Hepatocyte (in vitro differentiated cells): ENCODE measurements around the gene CYLD. TPM values are rescaled to one million over a fixed set of nuclear protein-coding genes. Genes with fewer than 3 reads are reported as not detected.

Experiments
- DNase-seq: peaks from one replicate; pipeline ENCODE4 v3.0.0-alpha.2; 2016; ENCODE audit warnings: low spot score
- H2AFZ ChIP-seq: fragments of 200-600 bp; sonication (generic); 2 replicates; pipeline ENCODE4 v1.6.0; 2016; ENCODE audit warnings: antibody characterized with exemption, mild to moderate bottlenecking
- H3K27ac ChIP-seq: fragments of 200-600 bp; sonication (generic); 2 replicates; pipeline ENCODE4 v1.5.1; 2016; ENCODE audit warnings: mild to moderate bottlenecking
- H3K27me3 ChIP-seq: fragments of 200-600 bp; sonication (generic); 2 replicates; pipeline ENCODE4 v1.6.1; 2016
- H3K36me3 ChIP-seq: fragments of 200-600 bp; sonication (generic); replicated peaks from 2 replicates; pipeline ENCODE4 v1.5.1; 2016; ENCODE audit warnings: low read depth; ENCODE audit not compliant: insufficient read depth
- H3K4me1 ChIP-seq: fragments of 200-600 bp; sonication (generic); 2 replicates; pipeline ENCODE4 v1.5.1; 2016; ENCODE audit warnings: mild to moderate bottlenecking, moderate library complexity; ENCODE audit not compliant: insufficient read depth
- H3K4me2 ChIP-seq: fragments of 200-600 bp; sonication (generic); 2 replicates; pipeline ENCODE4 v1.6.0; 2016
- H3K4me3 ChIP-seq: fragments of 200-600 bp; sonication (generic); 2 replicates; pipeline ENCODE4 v1.5.1; 2016; ENCODE audit warnings: mild to moderate bottlenecking
- H3K79me2 ChIP-seq: fragments of 200-600 bp; sonication (generic); 2 replicates; pipeline ENCODE4 v1.6.0; 2017; ENCODE audit warnings: mild to moderate bottlenecking
- H3K9me2 ChIP-seq: fragments of 200-600 bp; sonication (generic); replicated peaks from 2 replicates; pipeline ENCODE4 v1.6.0; 2017; ENCODE audit warnings: mild to moderate bottlenecking; ENCODE audit not compliant: insufficient read depth
- H3K9me3 ChIP-seq: fragments of 200-600 bp; sonication (generic); 2 replicates; pipeline ENCODE4 v1.5.1; 2016; ENCODE audit warnings: low read depth, mild to moderate bottlenecking
- H4K20me1 ChIP-seq: fragments of 200-600 bp; sonication (generic); 2 replicates; pipeline ENCODE4 v1.6.0; 2016; ENCODE audit warnings: mild to moderate bottlenecking; ENCODE audit not compliant: insufficient read depth, poor library complexity, severe bottlenecking
- EZH2 ChIP-seq: fragments of 200-600 bp; sonication (generic); IDR thresholded peaks from 2 replicates; pipeline ENCODE4 v1.6.1; 2016; ENCODE audit warnings: antibody characterized with exemption, mild to moderate bottlenecking, borderline replicate concordance
- EZH2phosphoT487 ChIP-seq: fragments of 200-600 bp; sonication (generic); IDR thresholded peaks from one replicate; pipeline ENCODE4 v1.6.1; 2018; ENCODE audit warnings: antibody characterized with exemption, mild to moderate bottlenecking, low read depth, moderate library complexity; ENCODE audit not compliant: unreplicated experiment, severe bottlenecking
- WGBS: methylation state at CpG from one replicate; pipeline ENCODE4 v1.1.6; 2016; ENCODE audit warnings: low lambda C conversion rate; ENCODE audit errors: missing lambda C conversion rate; 5-methylcytosine and 5-hydroxymethylcytosine counted together
- polyA plus RNA-seq: library from polyadenylated mRNA; unstranded; fragments of >200 nt; fragmentation: Nextera tagmentation; extraction: Ambion mirVana; gene quantifications from 2 replicates; pipeline ENCODE4 v1.2.1, GENCODE V29; 2016
- total RNA-seq: library from RNA; depleted of rRNA; stranded (reverse); fragments of >200 nt; gene quantifications from 2 replicates; pipeline ENCODE4 v1.2.3, GENCODE V29; 2014
- TF ChIP-seq, protein P1 (sequence below): fragments of 200-600 bp; sonication (generic); IDR thresholded peaks from 2 replicates; pipeline ENCODE4 v1.5.1; 2016; ENCODE audit warnings: antibody characterized with exemption, mild to moderate bottlenecking; ENCODE audit not compliant: poor library complexity

CYLD gene
- total and polyA plus RNA-seq, 2 experiments from 2014 or later, result 9.9 to 17.8 TPM

DNA sequence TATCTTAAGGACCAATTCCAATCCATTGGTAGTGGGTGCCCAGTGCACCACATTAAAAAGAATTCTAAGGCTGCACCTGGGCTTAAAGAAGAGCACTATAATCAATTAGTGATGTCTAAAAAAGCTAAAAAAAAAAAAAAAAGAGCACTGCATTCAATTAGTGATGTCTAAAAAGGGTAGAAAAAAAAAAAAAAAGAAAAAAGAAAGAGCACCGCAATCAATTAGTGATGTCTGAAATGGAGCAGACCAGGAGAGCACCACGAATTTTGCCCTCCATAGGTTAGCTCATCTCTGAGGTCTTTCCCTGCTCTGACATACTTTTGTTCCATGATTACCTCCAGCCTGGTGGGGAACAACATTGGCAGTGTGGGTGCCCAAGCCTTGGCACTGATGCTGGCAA, 18.9 kb upstream of the CYLD start:
- DNase-seq, result no peak
- 85% methylated on average over 2 of the region's 2 CpGs for WGBS

DNA sequence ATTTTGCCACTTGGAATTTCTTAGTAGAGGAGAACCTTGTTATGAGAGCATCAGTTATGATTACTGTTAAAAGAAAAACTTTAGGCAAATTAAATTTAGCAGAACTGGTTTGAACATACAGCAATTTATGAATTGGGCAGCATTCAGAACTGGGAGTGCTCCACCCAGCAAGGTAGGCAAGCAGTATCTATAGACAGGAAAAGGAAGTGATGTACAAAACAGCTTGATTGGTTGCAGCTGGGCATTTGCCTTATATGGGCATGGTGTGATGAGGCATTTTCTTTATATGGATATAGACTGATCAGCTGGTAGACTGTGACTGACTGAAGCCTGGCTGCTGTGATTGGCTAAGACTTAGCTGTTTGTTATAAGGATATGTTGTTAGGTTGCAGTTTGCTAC, 17.6 kb upstream of the CYLD start:
- Histone ChIP-seq H3K4me3 (no peak overlapping the region), H4K20me1 (no peaks in the 10 kb centered on the region), H3K27ac (no peak overlapping the region), H2AFZ (no peak overlapping the region), H3K4me1 (peaks cover 7% of the 10 kb centered on the region), H3K4me2 (no peak overlapping the region), H3K27me3 (no peaks in the 10 kb centered on the region), H3K9me3 (no peaks in the 10 kb centered on the region), H3K9me2 (no peaks in the 10 kb centered on the region), H3K79me2 (no peaks in the 10 kb centered on the region), H3K36me3 (no peaks in the 10 kb centered on the region)
- no peak for DNase-seq
- TF ChIP-seq, protein P1, sequence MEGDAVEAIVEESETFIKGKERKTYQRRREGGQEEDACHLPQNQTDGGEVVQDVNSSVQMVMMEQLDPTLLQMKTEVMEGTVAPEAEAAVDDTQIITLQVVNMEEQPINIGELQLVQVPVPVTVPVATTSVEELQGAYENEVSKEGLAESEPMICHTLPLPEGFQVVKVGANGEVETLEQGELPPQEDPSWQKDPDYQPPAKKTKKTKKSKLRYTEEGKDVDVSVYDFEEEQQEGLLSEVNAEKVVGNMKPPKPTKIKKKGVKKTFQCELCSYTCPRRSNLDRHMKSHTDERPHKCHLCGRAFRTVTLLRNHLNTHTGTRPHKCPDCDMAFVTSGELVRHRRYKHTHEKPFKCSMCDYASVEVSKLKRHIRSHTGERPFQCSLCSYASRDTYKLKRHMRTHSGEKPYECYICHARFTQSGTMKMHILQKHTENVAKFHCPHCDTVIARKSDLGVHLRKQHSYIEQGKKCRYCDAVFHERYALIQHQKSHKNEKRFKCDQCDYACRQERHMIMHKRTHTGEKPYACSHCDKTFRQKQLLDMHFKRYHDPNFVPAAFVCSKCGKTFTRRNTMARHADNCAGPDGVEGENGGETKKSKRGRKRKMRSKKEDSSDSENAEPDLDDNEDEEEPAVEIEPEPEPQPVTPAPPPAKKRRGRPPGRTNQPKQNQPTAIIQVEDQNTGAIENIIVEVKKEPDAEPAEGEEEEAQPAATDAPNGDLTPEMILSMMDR, result no peak
- TF ChIP-seq EZH2 (no peak), EZH2phosphoT487 (no peak)

More for the DNA sequence above, 18.9 kb upstream of the CYLD start:
- Histone ChIP-seq H3K27me3 (no peaks in the 10 kb centered on the region), H4K20me1 (no peaks in the 10 kb centered on the region), H3K27ac (no peak overlapping the region), H3K4me3 (no peak overlapping the region), H3K9me3 (no peaks in the 10 kb centered on the region), H3K4me1 (peaks cover 12% of the 10 kb centered on the region), H3K79me2 (no peaks in the 10 kb centered on the region), H3K9me2 (no peaks in the 10 kb centered on the region), H3K36me3 (no peaks in the 10 kb centered on the region), H2AFZ (no peak overlapping the region), H3K4me2 (no peak overlapping the region)
- no peak for TF ChIP-seq EZH2
- TF ChIP-seq, protein P1, result no peak
- no peak for TF ChIP-seq EZH2phosphoT487

DNA sequence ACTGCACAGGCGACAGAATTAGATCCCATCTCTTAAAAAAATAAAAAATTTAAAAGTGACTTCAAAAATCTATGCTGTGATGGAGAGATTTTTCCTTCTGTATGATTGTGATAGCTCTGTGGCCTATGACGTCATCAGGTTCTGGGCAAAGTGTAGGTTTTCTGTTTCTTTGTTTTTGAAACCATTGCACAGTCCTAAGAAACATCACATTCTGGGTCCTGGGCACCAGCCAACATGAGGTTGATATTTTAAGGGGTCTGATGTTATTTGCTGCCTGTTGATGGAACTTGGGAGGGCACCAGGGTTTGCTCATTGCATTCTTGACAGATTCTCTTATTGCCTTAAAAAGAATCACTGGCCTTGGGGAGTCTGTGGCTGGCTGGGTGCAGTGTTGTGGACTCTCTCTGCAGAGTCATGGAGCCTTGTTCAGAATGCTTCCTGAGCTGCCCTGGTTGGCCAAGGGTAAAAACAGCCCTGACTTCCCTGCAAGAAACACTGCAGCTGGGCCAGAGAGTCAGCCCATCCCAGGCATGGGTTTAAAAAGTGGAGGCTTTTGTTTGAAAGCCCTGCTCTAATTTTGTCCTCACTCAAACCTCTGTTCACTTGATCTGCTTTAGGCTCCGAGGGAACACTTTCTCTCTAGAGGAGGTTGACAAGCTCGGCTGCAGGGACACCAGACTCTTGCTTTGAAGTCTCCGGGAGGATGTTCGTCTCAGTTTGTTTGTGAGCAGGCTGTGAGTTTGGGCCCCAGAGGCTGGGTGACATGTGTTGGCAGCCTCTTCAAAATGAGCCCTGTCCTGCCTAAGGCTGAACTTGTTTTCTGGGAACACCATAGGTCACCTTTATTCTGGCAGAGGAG, 10.5 kb upstream of the CYLD start:
- Histone ChIP-seq H3K27ac (no peak overlapping the region), H2AFZ (no peak overlapping the region), H3K36me3 (no peaks in the 10 kb centered on the region), H3K4me1 (no peaks in the 10 kb centered on the region), H3K4me2 (no peak overlapping the region), H3K9me3 (no peaks in the 10 kb centered on the region), H3K4me3 (no peak overlapping the region), H3K9me2 (no peaks in the 10 kb centered on the region), H3K79me2 (no peaks in the 10 kb centered on the region), H4K20me1 (no peaks in the 10 kb centered on the region), H3K27me3 (no peaks in the 10 kb centered on the region)
- WGBS, result 79% methylated on average over 6 of the region's 6 CpGs
- DNase-seq, result no peak
- no peak for TF ChIP-seq EZH2
- TF ChIP-seq, protein P1, result no peak
- no peak for TF ChIP-seq EZH2phosphoT487
